ENCODE data around the gene CPNE4.

DNA sequence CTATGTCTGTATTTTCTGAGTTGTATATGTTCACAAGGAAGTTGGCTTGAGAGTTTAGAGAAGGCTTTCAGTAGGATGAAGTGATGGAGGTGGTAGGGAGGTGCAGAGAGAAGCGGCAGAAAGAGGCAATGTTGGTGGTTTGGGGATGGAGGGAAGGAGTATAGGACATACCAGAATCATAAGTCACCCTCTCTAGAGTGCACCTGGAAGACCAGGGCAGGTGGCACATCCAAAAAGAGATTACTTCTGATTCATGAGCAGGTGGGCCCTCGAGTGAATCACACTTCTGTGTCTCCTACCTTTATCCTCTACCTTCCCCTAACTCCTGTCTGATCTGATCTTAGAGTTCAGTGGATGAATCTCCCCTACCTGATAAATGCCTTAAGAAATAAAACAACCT, 490.3 kb downstream of the CPNE4 start:
- TF ChIP-seq, protein P1, sequence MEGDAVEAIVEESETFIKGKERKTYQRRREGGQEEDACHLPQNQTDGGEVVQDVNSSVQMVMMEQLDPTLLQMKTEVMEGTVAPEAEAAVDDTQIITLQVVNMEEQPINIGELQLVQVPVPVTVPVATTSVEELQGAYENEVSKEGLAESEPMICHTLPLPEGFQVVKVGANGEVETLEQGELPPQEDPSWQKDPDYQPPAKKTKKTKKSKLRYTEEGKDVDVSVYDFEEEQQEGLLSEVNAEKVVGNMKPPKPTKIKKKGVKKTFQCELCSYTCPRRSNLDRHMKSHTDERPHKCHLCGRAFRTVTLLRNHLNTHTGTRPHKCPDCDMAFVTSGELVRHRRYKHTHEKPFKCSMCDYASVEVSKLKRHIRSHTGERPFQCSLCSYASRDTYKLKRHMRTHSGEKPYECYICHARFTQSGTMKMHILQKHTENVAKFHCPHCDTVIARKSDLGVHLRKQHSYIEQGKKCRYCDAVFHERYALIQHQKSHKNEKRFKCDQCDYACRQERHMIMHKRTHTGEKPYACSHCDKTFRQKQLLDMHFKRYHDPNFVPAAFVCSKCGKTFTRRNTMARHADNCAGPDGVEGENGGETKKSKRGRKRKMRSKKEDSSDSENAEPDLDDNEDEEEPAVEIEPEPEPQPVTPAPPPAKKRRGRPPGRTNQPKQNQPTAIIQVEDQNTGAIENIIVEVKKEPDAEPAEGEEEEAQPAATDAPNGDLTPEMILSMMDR (conservative IDR thresholded peaks at IDR 0.05; ENCODE audit: low read depth, low read length), result no peak
- TF ChIP-seq EZH2 (IDR thresholded peaks at IDR 0.05; ENCODE audit: borderline replicate concordance, low read depth, low read length, poor library complexity, severe bottlenecking), result no peak

Measured in A673 (cell line).